NB4 (cell line): Measurements from ENCODE around the gene DPF3.

Experiments used
- DNase-seq: peaks from one replicate; pipeline ENCODE4 v3.0.0; 2010; ENCODE audit warnings: low read depth
- H3K4me3 ChIP-seq: one replicate; pipeline ENCODE4 v1.5.1; 2011; ENCODE audit warnings: mild to moderate bottlenecking, low read depth, low read length, moderate library complexity
- CTCF ChIP-seq: IDR thresholded peaks from one replicate; pipeline ENCODE4 v1.5.1; 2012; ENCODE audit warnings: low read depth, low read length
- MYC ChIP-seq: IDR thresholded peaks from 2 replicates; pipeline ENCODE4 v1.6.1; 2011; ENCODE audit warnings: low read depth, low read length
- POLR2A ChIP-seq: IDR thresholded peaks from 2 replicates; pipeline ENCODE4 v1.6.1; 2011; ENCODE audit warnings: mild to moderate bottlenecking; ENCODE audit not compliant: insufficient read length; ENCODE audit errors: extremely low read depth
- TF ChIP-seq, protein P1 (sequence below): IDR thresholded peaks from 2 replicates; pipeline ENCODE4 v1.6.1; 2011; ENCODE audit warnings: low read depth, low read length

Gene DPF3

DNA sequence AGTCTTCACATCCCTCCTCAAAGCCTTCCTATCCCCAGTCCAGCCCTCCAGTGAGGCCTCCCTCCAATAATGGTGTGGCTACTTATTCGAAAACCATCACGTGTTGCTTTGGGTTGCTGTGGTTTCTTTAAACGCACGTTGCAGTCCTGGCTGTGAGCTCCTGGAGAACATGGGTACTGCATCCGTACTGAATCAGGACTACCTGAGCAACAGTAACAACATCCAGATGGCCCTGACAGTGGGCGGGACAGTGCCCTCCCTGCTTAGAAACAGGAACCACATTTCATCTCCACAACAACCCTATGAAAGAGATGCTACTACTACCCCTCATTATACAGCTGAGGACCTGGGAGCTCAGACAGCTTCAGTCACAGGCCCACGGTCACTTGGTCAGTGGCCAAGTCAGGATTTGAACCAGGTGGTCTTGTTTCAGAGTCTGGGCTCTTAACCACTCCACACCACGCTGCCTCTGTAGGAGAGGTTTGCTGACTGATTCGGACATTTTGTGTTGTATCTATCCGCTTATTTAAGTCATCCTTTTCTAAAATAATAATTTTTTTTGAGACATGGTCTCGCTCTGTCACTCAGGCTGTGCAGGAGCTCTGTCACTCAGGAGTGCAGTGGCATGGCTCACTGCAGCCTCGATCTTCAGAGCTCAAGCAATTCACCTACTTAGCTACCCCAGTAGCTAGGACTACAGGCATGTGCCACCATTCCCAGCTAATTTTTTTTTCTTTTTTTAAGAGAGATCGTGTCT lies 104.8 kb downstream of the DPF3 start:
- TF ChIP-seq, protein P1, sequence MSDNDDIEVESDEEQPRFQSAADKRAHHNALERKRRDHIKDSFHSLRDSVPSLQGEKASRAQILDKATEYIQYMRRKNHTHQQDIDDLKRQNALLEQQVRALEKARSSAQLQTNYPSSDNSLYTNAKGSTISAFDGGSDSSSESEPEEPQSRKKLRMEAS: no peak
- TF ChIP-seq CTCF: no peak
- no peak for TF ChIP-seq MYC
- no peak for TF ChIP-seq POLR2A
- H3K4me3 ChIP-seq: no peak overlapping the region
- no peak for DNase-seq

DNA sequence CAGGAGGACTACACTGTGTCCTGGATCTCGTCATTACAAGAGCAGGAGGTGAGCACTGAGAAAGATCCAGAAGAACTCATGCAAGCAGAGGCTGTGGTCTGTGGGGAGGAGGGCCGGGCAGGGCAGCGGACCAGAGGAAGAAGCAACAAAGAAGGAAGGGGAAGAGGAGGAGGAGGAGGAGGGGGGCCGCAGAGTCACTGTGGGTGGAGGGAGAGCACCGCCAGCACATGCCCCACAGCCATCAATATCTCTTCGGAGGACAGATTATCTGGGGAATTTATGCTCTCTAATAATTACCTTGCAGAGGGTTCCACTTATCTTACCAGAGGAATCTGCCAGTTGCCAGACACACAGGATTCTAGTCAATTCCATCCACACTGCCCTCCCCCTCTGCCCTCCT lies 105.6 kb downstream of the DPF3 start:
- H3K4me3 ChIP-seq: no peak overlapping the region
- no peak for TF ChIP-seq CTCF
- TF ChIP-seq, protein P1: no peak
- no peak for TF ChIP-seq POLR2A
- TF ChIP-seq MYC: no peak
- DNase-seq: no peak

DNA sequence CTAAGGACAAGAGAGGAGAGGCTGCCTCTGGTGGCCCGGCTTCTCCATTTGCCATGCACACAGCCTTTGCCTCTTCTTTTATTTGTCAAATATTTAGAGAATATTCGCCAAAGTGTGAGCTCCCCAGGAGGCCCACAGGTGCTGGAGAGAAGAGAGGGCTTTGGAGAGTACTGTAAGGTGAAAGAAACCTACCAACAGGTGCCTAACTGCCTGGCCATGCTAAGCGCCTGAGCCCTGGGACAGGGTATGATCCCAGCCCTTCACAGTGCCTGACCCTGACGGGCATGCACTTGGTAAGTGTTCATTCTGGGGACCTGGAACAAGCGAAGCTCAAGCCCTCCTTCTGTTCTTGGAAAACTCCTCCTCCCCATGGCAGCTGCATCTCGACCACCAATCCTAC lies 106.1 kb downstream of the DPF3 start:
- no peak for DNase-seq
- TF ChIP-seq POLR2A: no peak
- no peak for TF ChIP-seq MYC
- TF ChIP-seq, protein P1: no peak
- TF ChIP-seq CTCF: no peak

GRCh38 chr14:72786378-72787350 lies 107.2 kb downstream of the DPF3 start:
- TF ChIP-seq MYC (no peak), POLR2A (no peak), CTCF (no peak)
- TF ChIP-seq, protein P1: no peak

More for the DNA sequence above, 106.1 kb downstream of the DPF3 start:
- no peak overlapping the region for H3K4me3 ChIP-seq

GRCh38 chr14:72783741-72784140 lies 110.2 kb downstream of the DPF3 start:
- DNase-seq: no peak
- H3K4me3 ChIP-seq: no peak overlapping the region
- TF ChIP-seq CTCF: no peak
- TF ChIP-seq, protein P1: no peak
- TF ChIP-seq MYC: no peak
- TF ChIP-seq POLR2A: no peak

More at GRCh38 chr14:72786378-72787350, 107.2 kb downstream of the DPF3 start:
- no peak overlapping the region for H3K4me3 ChIP-seq
- DNase-seq: no peak
